Measurements from ENCODE around the gene RNF41. TPM values are rescaled to one million over a fixed set of nuclear protein-coding genes. Genes with fewer than 3 reads are reported as not detected.
A peak's percentile ranks its signal among the peaks of the same experiment; 100 is the strongest.

RNF41 gene
- total and polyA plus RNA-seq, 3 experiments from 2014 or later: 41.2 to 47.4 (median 42.3) TPM

GRCh38 chr12:56230432-56231183 lies 8.9 kb upstream of the RNF41 start:
- ChIA-PET POLR2A (no interaction called here), CTCF (interaction anchor here (1.1 kb wide), 2 partner anchors 28 to 37 kb away, joined by 3 read pairs; no protein-coding TSS in a partner anchor)
- Histone ChIP-seq H3K4me1 (ENCODE audit: insufficient read depth, low read length) (no peaks in the 10 kb centered on the region), H3K9me3 (ENCODE audit: low read length) (no peaks in the 10 kb centered on the region), H3K36me3 (ENCODE audit: insufficient read depth, low read length) (no peaks in the 10 kb centered on the region), H3K27me3 (ENCODE audit: insufficient read depth, low read length, poor library complexity, severe bottlenecking) (no peaks in the 10 kb centered on the region), H3K27ac (ENCODE audit: low read depth, low read length) (no peak overlapping the region), H3K4me3 (ENCODE audit: low read length) (no peak overlapping the region)
- DNase-seq: no peak
- Mint-ChIP-seq H3K4me3 (no peak overlapping the region), H3K27me3 (no peaks in the 10 kb centered on the region), H3K4me1 (peaks cover under 1 to 3% (median 1%) of the 10 kb centered on the region in 3 donors), H3K9me3 (no peaks in the 10 kb centered on the region), H3K36me3 (peaks cover 0 to 16% (median 0%) of the 10 kb centered on the region in 3 donors), H3K27ac (no peak overlapping the region)

GRCh38 chr12:56229916-56230431 lies 8.3 kb upstream of the RNF41 start, which contains the start of gene SLC39A5:
Gene SLC39A5 (plus strand): TSS chr12:56230051. CDS start chr12:56231275, 1,224 bp downstream.
- Mint-ChIP-seq H3K9me3 (no peaks in the 10 kb centered on the region), H3K36me3 (peaks cover 0 to 18% (median 0%) of the 10 kb centered on the region in 3 donors), H3K4me3 (no peak within 1 kb of the TSS), H3K27ac (peak within 1 kb of the TSS in 2 of 8 donors; percentile 56 to 72), H3K27me3 (no peaks in the 10 kb centered on the region), H3K4me1 (peaks cover 7 to 10% (median 8%) of the 10 kb centered on the region in 3 donors)
- Histone ChIP-seq H3K27me3 (ENCODE audit: insufficient read depth, low read length, poor library complexity, severe bottlenecking) (no peaks in the 10 kb centered on the region), H3K27ac (ENCODE audit: low read depth, low read length) (no peak within 1 kb of the TSS), H3K36me3 (ENCODE audit: insufficient read depth, low read length) (no peaks in the 10 kb centered on the region), H3K9me3 (ENCODE audit: low read length) (no peaks in the 10 kb centered on the region), H3K4me1 (ENCODE audit: insufficient read depth, low read length) (peaks cover 3% of the 10 kb centered on the region), H3K4me3 (ENCODE audit: low read length) (no peak within 1 kb of the TSS)
- CTCF ChIA-PET: no interaction called here
- POLR2A ChIA-PET: no interaction called here
- no peak for DNase-seq

DNA sequence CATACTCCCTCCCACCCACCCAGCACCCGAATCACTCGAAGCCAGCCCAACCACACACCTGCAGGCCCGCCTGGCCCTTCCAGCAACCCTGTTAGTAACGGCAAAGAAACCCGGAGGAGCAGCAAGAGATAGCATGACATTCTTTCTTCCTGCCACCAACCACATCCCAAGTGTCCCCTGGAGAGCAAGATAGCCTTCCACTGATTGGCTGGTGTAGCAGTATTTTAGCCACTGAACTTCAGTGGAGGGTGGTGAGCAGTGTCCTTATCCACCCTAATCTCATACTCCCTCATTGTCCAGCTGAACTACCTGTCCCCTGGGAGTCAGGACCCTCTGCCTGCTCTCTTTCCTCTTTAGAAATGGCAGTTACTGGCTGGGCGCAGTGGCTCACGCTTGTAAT lies 7.4 kb upstream of the RNF41 start:
- peaks cover 0 to 18% (median 0%) of the 10 kb centered on the region in 3 donors for H3K36me3 Mint-ChIP-seq
- no peaks in the 10 kb centered on the region for H3K36me3 ChIP-seq (ENCODE audit: insufficient read depth, low read length)
- H3K27ac ChIP-seq (ENCODE audit: low read depth, low read length): no peak overlapping the region
- no peaks in the 10 kb centered on the region for H3K9me3 Mint-ChIP-seq
- peaks cover 13 to 18% (median 14%) of the 10 kb centered on the region in 3 donors for H3K4me1 Mint-ChIP-seq
- no peak overlapping the region for H3K4me3 Mint-ChIP-seq
- peak overlapping the region in 1 of 8 donors; percentile 10 for H3K27ac Mint-ChIP-seq
- H3K4me1 ChIP-seq (ENCODE audit: insufficient read depth, low read length): peaks cover 9% of the 10 kb centered on the region
- no peaks in the 10 kb centered on the region for H3K27me3 ChIP-seq (ENCODE audit: insufficient read depth, low read length, poor library complexity, severe bottlenecking)
- no peaks in the 10 kb centered on the region for H3K9me3 ChIP-seq (ENCODE audit: low read length)
- POLR2A ChIA-PET: no interaction called here
- no peak overlapping the region for H3K4me3 ChIP-seq (ENCODE audit: low read length)
- H3K27me3 Mint-ChIP-seq: no peaks in the 10 kb centered on the region
- CTCF ChIA-PET: interaction anchor here (0.7 kb wide), 1 partner anchor 27 kb away, joined by 3 read pairs; no protein-coding TSS in a partner anchor
- DNase-seq: no peak

DNA sequence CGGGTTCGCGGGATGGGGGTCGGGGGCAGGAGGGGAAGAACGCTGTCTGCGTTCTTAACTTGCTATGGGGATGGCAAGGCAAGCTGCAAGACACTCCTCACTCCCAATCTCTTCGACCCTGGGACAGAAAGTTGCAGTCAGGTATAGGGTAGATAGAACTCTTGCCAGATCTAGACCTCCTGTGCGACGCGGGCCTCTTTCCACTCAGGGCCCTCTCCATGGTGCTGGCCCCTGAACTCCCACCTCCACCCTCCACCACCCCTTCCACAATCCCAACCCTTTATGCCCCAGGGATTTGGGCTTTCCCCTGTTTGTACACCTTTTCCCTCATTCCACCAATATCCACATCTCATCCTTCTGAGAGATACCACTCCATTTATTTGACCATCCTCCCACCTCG lies 3.2 kb upstream of the RNF41 start:
- POLR2A ChIA-PET: no interaction called here
- H3K4me3 ChIP-seq (ENCODE audit: low read length): peak overlapping the region; percentile 67
- peaks cover 34% of the 10 kb centered on the region for H3K4me1 ChIP-seq (ENCODE audit: insufficient read depth, low read length)

GRCh38 chr12:56224102-56224701 lies 2.5 kb upstream of the RNF41 start, which contains the start of gene NABP2:
Gene NABP2 (plus strand): TSS chr12:56224342. CDS start chr12:56224857, 515 bp downstream.
- peaks cover 34% of the 10 kb centered on the region for H3K4me1 ChIP-seq (ENCODE audit: insufficient read depth, low read length)
- no peaks in the 10 kb centered on the region for H3K9me3 ChIP-seq (ENCODE audit: low read length)
- peak within 1 kb of the TSS; percentile 62 for H3K27ac ChIP-seq (ENCODE audit: low read depth, low read length)
- ChIA-PET CTCF (interaction anchor here (1.4 to 3.1 kb wide), 2 partner anchors 18 to 98 kb away, joined by 3 to 13 read pairs; no protein-coding TSS in a partner anchor), POLR2A (interaction anchor here (1.0 kb wide), 1 partner anchor 35 kb away, joined by 3 read pairs; the partner anchor contains the start of gene SMARCC2)
- Mint-ChIP-seq H3K27ac (peak within 1 kb of the TSS; percentile 90 to 100 (median 100)), H3K36me3 (peaks cover 0 to 30% (median 0%) of the 10 kb centered on the region in 3 donors), H3K9me3 (no peaks in the 10 kb centered on the region), H3K27me3 (peaks cover 0 to 2% of the 10 kb centered on the region in 2 donors), H3K4me1 (peaks cover 42 to 55% (median 53%) of the 10 kb centered on the region in 3 donors), H3K4me3 (peak within 1 kb of the TSS; percentile 86 to 99 (median 93))
- H3K27me3 ChIP-seq (ENCODE audit: insufficient read depth, low read length, poor library complexity, severe bottlenecking): no peaks in the 10 kb centered on the region
- H3K4me3 ChIP-seq (ENCODE audit: low read length): peak within 1 kb of the TSS; percentile 67
- DNase-seq: peak; percentile 90 to 94 (median 92)
- no peaks in the 10 kb centered on the region for H3K36me3 ChIP-seq (ENCODE audit: insufficient read depth, low read length)

More for the DNA sequence above, 3.2 kb upstream of the RNF41 start:
- peak overlapping the region; percentile 86 to 99 (median 89) for H3K4me3 Mint-ChIP-seq
- CTCF ChIA-PET: interaction anchor here (1.4 to 2.0 kb wide), 3 partner anchors 19 to 33 kb away, joined by 3 to 6 read pairs (median 3); partner anchors contain the start of gene ANKRD52
- Histone ChIP-seq H3K9me3 (ENCODE audit: low read length) (no peaks in the 10 kb centered on the region), H3K36me3 (ENCODE audit: insufficient read depth, low read length) (no peaks in the 10 kb centered on the region), H3K27ac (ENCODE audit: low read depth, low read length) (peak overlapping the region; percentile 62), H3K27me3 (ENCODE audit: insufficient read depth, low read length, poor library complexity, severe bottlenecking) (no peaks in the 10 kb centered on the region)
- peaks cover 42 to 55% (median 49%) of the 10 kb centered on the region in 3 donors for H3K4me1 Mint-ChIP-seq
- H3K36me3 Mint-ChIP-seq: peaks cover 0 to 31% (median 0%) of the 10 kb centered on the region in 3 donors
- DNase-seq: no peak
- peaks cover 0 to 2% of the 10 kb centered on the region in 2 donors for H3K27me3 Mint-ChIP-seq
- H3K9me3 Mint-ChIP-seq: no peaks in the 10 kb centered on the region
- H3K27ac Mint-ChIP-seq: peak overlapping the region; percentile 79 to 100 (median 92)

DNA sequence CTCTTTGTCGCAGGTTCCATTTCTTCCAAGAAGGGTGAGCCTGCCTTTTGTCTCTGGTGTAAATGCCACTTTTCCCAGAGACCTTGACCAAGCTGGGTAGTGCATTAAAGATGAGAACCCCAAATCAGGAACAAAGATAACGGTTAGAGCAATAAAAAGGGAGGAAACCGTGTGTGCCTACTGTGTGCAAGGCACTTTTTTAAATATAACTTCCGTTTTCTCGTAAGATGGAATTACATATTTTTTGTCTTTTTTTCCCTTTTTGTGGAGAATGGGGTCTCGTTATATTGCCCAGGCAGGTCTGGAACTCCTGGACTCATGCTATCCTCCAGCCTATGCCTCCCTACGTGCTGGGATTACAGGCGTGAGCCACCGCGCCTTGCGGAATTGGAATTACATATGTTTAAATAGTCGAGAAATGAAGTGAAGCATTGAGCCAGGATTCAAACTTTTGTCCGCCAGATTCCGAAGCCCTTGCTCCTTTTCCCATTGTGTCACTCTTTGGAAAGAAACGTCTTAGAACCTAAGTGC lies 1.9 kb upstream of the RNF41 start:
- H3K4me3 ChIP-seq (ENCODE audit: low read length): peak overlapping the region; percentile 67
- H3K27ac Mint-ChIP-seq: peak overlapping the region; percentile 90 to 100 (median 99)
- H3K9me3 ChIP-seq (ENCODE audit: low read length): no peaks in the 10 kb centered on the region
- H3K27ac ChIP-seq (ENCODE audit: low read depth, low read length): peak overlapping the region; percentile 19
- H3K36me3 ChIP-seq (ENCODE audit: insufficient read depth, low read length): no peaks in the 10 kb centered on the region
- peaks cover 0 to 27% (median 0%) of the 10 kb centered on the region in 3 donors for H3K36me3 Mint-ChIP-seq
- peaks cover 0 to 2% of the 10 kb centered on the region in 2 donors for H3K27me3 Mint-ChIP-seq
- peaks cover 42 to 55% (median 53%) of the 10 kb centered on the region in 3 donors for H3K4me1 Mint-ChIP-seq
- peak overlapping the region; percentile 86 to 99 (median 89) for H3K4me3 Mint-ChIP-seq
- no peaks in the 10 kb centered on the region for H3K9me3 Mint-ChIP-seq
- peaks cover 34% of the 10 kb centered on the region for H3K4me1 ChIP-seq (ENCODE audit: insufficient read depth, low read length)
- POLR2A ChIA-PET: interaction anchor here (1.0 to 2.2 kb wide), 2 partner anchors 34 to 96 kb away, joined by 3 to 14 read pairs; partner anchors contain the start of genes ESYT1 and SMARCC2
- CTCF ChIA-PET: interaction anchor here (1.3 to 3.1 kb wide), 8 partner anchors 16 to 105 kb away, joined by 4 to 42 read pairs (median 14); partner anchors contain the start of genes ANKRD52, ESYT1, RPL41 and SMARCC2
- DNase-seq: no peak
- H3K27me3 ChIP-seq (ENCODE audit: insufficient read depth, low read length, poor library complexity, severe bottlenecking): no peaks in the 10 kb centered on the region

GRCh38 chr12:56222531-56222895 lies 791 bp upstream of the RNF41 start:
- H3K27ac Mint-ChIP-seq: peak overlapping the region; percentile 99 to 100 (median 100)
- Histone ChIP-seq H3K27me3 (ENCODE audit: insufficient read depth, low read length, poor library complexity, severe bottlenecking) (no peaks in the 10 kb centered on the region), H3K36me3 (ENCODE audit: insufficient read depth, low read length) (no peaks in the 10 kb centered on the region), H3K27ac (ENCODE audit: low read depth, low read length) (peak overlapping the region; percentile 96), H3K4me1 (ENCODE audit: insufficient read depth, low read length) (peaks cover 34% of the 10 kb centered on the region), H3K9me3 (ENCODE audit: low read length) (no peaks in the 10 kb centered on the region), H3K4me3 (ENCODE audit: low read length) (peak overlapping the region; percentile 89)
- H3K9me3 Mint-ChIP-seq: no peaks in the 10 kb centered on the region
- ChIA-PET CTCF (interaction anchor here (0.7 to 3.1 kb wide), 21 partner anchors 9 to 246 kb away, joined by 3 to 42 read pairs (median 4); partner anchors contain the start of genes ANKRD52, ESYT1, PAN2 and RPL41), POLR2A (interaction anchor here (0.7 to 2.2 kb wide), 15 partner anchors 31 to 407 kb away, joined by 3 to 16 read pairs (median 4); partner anchors contain the start of genes ANKRD52, BAZ2A, COQ10A and ESYT1)
- H3K36me3 Mint-ChIP-seq: peaks cover 0 to 23% (median 0%) of the 10 kb centered on the region in 3 donors
- no peak for DNase-seq
- peaks cover 0 to 2% of the 10 kb centered on the region in 2 donors for H3K27me3 Mint-ChIP-seq
- peak overlapping the region; percentile 89 to 99 (median 97) for H3K4me3 Mint-ChIP-seq
- H3K4me1 Mint-ChIP-seq: peaks cover 42 to 55% (median 53%) of the 10 kb centered on the region in 3 donors
